ENCODE data around the gene GNAL.
"Not testable (repeated sequence)": the region's sequence is repeated elsewhere in the genome, so short reads cannot be mapped to it uniquely, and the experiment has no call there.

Gene GNAL

GRCh38 chr18:11688972-11689668 is at the start of gene GNAL:
TSS of gene GNAL (plus strand) at chr18:11689264. CDS start at chr18:11689564, 300 bp downstream.
- DNase-seq: peak; percentile 39

GRCh38 chr18:11647310-11647709 is 41.8 kb upstream of the GNAL start:
- not testable (repeated sequence) for DNase-seq

DNA sequence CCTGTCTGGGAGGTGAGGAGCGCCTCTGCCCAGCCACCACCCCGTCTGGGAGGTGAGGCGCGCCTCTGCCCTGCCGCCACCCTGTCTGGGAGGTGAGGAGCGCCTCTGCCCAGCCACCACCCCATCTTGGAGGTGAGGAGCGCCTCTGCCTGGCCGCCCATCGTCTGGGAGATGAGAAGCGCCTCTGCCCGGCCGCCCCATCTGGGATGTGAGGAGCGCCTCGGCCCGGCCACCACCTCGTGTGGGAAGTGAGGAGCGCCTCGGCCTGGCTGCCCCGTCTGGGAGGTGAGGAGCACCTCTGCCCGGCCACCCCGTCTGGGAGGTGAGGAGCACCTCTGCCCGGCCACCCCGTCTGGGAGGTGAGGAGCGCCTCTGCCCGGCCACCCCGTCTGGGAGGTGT is 41.3 kb upstream of the GNAL start:
- DNase-seq: not testable (repeated sequence)

GRCh38 chr18:11649839-11650238 is 39.2 kb upstream of the GNAL start:
- no peak for DNase-seq

DNA sequence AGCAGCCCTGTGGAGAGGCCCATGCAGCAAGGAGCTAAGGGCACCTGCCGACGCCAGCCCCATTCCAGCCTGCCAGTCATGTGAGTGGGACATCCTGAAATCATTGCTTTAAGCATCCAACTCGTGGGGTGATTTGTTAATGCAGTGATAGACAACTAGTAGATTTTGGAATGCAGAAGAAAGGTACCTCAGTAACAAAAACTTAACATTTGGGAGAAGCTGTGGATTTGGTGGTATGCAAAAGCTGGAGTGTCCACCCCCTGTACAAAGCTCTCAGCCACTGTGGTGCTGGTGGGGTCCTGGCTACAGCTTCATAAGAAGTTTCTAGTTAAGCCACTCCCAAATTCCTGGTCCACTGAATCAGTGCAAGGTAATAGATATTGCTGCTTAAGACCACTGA is 37.2 kb upstream of the GNAL start:
- no peak for DNase-seq

GRCh38 chr18:11653521-11653920 is 35.5 kb upstream of the GNAL start:
- no peak for DNase-seq

DNA sequence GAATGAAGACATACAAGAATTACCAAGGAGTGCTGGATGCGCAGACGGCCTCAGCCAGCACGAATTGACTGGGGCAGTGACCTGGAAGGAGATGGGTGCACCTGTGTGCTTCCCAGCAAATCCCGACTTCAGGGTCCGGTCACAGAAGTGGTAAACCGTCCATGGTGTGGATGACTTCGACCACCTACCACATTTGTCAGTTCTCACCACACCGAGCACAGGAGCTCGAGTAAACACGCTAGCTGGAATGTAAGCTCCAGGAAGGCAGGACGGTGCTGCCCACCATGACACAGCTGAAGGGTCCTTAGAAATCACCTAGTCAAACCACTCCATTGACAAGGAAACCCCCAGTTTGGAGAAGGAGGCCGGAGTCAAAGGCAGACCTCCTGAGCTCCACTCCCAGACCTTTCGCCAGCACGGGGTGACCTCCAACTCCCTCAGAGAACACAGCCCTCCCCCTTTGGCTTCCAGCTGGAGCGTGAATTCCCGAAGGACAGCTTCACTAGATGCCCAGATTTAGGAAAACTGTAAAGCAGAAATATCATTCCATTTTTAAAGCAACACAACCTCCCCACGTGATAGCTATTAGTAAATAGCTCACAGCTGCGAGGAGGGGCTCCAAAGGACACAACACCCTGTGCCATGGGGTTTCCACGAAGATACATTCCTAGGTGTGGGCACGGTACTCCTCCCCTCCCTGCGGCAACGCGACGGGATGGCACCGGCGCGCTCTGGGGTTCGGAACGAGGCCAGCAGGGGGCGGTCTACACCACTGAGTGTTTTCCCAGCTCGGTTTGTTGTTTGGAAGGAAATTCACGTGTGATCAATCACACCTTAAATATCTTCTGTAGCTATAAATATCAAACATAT is 34.1 kb upstream of the GNAL start:
- DNase-seq: peak; percentile 34

DNA sequence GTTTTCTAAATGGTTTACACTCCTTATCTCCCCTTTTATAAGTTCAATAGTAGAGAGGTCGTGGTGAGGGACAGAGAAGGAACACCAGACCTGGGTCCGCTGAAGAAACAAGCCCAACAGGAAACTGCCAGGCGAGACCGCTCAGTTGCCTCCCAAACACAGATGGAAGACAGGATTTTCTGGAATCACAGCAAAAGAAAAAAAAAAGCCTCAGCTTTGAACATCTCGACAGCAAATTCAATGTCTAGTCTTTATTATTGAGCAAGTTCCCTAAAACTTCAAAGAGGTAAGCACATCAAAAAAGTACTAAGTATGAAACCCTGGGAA is 33.5 kb upstream of the GNAL start:
- no peak for DNase-seq

DNA sequence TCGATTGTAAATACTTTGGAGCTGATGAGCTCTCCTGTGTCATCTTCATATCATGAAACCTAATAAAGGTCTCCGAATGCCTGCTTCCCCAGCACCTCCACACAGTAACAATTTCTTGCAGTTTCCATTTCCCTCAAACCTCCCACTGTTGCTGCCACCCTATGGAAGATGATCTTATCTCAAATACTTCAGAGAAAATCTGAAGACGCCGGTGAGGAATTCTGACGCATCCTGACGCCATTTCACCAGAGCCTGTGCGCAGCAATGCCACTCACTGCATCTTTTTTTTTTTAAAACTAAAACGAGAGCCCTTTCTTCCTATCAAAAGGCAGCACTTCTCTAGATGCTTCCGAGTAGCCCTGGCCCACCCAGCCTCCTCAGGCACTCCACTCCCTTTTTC is 31.9 kb upstream of the GNAL start:
- no peak for DNase-seq

DNA sequence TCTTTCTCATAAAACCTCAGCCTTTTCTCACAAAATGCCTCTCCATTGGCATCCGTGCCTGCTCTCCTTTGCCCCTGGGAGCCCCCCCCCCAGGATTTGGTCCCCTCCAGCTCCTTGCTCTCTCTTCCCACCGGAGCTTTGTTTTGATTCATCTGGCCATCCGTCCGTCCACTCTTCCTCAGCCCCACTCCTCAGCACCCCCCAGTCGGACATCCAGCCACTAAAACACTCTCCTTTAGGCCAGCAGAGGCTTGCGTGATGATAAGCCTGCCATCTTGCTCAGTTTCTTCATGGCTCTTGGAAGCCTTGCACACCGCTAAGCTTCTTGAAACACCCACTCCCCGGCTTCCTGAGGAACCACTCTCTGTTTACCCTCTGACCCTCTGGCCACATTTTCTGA is 31.5 kb upstream of the GNAL start:
- no peak for DNase-seq

- no peak for DNase-seq
These were observed 31.0 kb upstream of the GNAL start for GRCh38 chr18:11658019-11658418.

GRCh38 chr18:11658989-11659388 is 30.1 kb upstream of the GNAL start:
- no peak for DNase-seq

DNA sequence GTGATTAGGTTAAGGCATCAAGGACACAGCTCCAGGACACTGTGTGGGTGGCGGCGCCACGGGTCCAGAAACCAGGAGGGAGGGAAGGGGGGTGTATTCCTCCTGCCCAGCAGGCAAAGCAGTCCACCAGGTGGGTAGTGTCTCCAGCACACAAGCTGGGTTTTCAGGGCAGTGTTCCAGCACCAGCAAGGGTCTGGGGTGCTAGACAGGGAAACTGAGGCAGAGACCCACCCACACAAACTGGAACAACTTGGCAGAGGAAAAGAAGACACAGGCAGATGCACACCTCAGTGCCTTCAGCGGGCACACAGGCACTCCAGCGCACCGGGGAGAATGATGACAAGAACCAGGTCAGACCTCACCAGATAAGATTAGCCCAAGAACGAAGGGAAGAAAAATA is 28.4 kb upstream of the GNAL start:
- DNase-seq: no peak

- DNase-seq: no peak
These were observed 27.6 kb upstream of the GNAL start for GRCh38 chr18:11661430-11661829.

DNA sequence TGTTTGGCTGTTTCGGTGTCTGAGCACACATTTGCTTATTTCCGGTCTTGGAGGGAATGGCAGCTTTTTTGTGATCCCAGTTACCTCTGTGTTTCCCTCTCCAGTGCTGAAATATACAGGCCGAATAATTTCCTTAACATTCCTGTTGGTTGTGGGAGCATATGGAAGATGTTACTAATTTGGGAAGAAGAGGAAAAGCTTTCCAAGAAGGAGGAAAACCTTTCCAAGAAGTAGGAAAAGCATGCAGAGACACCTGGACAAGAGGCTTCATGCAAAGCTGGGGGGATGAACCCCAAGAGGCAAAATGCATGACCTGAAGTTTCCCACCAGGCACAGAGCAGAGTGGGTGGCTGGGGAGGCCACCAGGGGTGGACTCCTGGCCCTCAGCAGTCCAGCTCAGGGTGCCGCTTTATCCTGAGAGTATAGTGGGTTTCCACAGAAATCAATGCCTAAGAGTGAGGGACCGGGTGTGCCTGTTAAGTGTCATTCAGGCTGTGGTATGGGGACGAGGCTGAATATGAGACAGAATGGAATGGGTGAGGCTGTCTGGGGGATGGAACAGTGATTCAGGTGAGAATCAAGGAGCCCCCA is 25.5 kb upstream of the GNAL start:
- DNase-seq: no peak

GRCh38 chr18:11664286-11664685 is 24.8 kb upstream of the GNAL start:
- DNase-seq: no peak

GRCh38 chr18:11665146-11665545 is 23.9 kb upstream of the GNAL start:
- no peak for DNase-seq

DNA sequence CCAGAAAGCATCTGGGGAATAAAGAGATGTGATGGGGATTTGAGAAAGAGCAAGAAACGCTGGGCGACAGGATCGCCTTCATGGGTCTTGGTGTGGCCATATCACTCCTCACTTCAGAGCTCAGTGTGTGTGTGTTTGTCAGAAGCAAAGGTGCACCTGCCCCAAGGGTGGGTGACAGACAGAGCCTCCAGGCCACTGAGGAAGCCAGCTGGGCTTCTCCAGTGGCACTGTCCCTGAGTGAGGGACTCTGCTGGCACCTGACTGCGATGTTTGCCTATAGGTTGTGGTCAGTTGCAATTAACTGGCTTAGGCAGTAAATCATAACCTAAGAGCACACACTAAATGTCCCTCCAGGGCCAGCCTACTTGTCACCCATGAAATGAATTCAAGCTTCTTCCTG is 23.5 kb upstream of the GNAL start:
- no peak for DNase-seq

- no peak for DNase-seq
These were observed 22.9 kb upstream of the GNAL start for GRCh38 chr18:11666176-11666575.

DNA sequence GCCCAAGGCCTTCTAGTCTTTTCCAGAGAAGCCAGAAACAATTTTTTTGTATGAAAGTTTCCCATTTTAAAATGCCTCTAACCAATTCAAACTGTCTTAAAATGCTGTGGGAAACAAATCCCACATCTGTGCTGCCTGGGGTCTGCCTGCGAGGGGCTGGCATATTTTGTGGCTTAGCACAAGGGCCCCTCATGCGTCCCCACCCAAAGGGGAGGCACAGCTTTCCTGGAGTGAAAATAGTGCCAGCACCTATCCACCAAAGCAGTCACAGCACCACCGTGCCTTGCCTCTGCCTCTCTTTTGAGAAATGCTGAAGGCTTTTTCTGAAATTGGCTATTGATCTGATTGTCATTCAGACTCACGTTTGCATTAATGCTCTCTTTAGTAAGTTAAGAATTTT is 22.2 kb upstream of the GNAL start:
- no peak for DNase-seq

DNA sequence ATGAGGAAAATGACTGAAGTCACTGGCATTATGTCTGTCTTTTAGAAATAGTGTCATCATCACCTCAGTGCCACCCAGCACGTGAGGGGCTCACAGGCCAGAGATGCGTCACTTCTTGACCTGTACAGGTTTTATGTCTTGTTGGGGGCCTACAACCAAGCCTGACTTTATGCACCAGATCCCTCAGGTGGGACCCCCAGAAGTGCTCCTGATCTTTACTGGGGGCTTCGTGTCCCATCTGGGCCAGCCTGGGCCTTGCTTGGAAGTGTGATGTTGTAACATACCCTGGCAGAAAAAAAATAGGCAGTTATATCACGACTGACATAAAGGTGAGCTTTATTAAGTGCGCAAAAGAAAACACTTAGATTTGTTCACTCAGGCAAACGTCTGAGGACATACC is 21.5 kb upstream of the GNAL start:
- DNase-seq: no peak

- no peak for DNase-seq
These were observed 20.5 kb upstream of the GNAL start for GRCh38 chr18:11668441-11669169.

- no peak for DNase-seq
These were observed 19.7 kb upstream of the GNAL start for GRCh38 chr18:11669271-11669947.
